ENCODE measurements around the gene SFXN2. TPM values are rescaled to one million over a fixed set of nuclear protein-coding genes. Genes with fewer than 3 reads are reported as not detected.
A peak's percentile ranks its signal among the peaks of the same experiment; 100 is the strongest.

The SFXN2 gene
- total RNA-seq, 1 donor from 2014 or later: 1.6 TPM

- no peak for DNase-seq
- no peaks in the 10 kb centered on the region for H3K36me3 ChIP-seq
- peak overlapping the region; percentile 53 for H3K4me3 ChIP-seq
- H3K27ac ChIP-seq (replicated peaks): peak overlapping the region; percentile 93
- H3K9me3 ChIP-seq (replicated peaks): no peaks in the 10 kb centered on the region
- no peaks in the 10 kb centered on the region for H3K27me3 ChIP-seq (ENCODE audit: low read depth)
- intact Hi-C loops (cut with micrococcal nuclease): no loop called here
- TF ChIP-seq, protein P1, sequence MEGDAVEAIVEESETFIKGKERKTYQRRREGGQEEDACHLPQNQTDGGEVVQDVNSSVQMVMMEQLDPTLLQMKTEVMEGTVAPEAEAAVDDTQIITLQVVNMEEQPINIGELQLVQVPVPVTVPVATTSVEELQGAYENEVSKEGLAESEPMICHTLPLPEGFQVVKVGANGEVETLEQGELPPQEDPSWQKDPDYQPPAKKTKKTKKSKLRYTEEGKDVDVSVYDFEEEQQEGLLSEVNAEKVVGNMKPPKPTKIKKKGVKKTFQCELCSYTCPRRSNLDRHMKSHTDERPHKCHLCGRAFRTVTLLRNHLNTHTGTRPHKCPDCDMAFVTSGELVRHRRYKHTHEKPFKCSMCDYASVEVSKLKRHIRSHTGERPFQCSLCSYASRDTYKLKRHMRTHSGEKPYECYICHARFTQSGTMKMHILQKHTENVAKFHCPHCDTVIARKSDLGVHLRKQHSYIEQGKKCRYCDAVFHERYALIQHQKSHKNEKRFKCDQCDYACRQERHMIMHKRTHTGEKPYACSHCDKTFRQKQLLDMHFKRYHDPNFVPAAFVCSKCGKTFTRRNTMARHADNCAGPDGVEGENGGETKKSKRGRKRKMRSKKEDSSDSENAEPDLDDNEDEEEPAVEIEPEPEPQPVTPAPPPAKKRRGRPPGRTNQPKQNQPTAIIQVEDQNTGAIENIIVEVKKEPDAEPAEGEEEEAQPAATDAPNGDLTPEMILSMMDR (IDR thresholded peaks at IDR 0.05; ENCODE audit: borderline replicate concordance): no peak
- H3K4me1 ChIP-seq: peaks cover 96% of the 10 kb centered on the region
Observed at GRCh38 chr10:102675011-102675665, 39.3 kb upstream of the SFXN2 start.

- no peak for DNase-seq
- Histone ChIP-seq H3K4me1 (peaks cover 89% of the 10 kb centered on the region), H3K9me3 (replicated peaks) (no peaks in the 10 kb centered on the region), H3K27ac (replicated peaks) (peak overlapping the region; percentile 93), H3K36me3 (no peaks in the 10 kb centered on the region), H3K27me3 (ENCODE audit: low read depth) (no peaks in the 10 kb centered on the region), H3K4me3 (no peak overlapping the region)
- TF ChIP-seq, protein P1 (IDR thresholded peaks at IDR 0.05; ENCODE audit: borderline replicate concordance): no peak
- intact Hi-C loops (cut with micrococcal nuclease): no loop called here
Observed at GRCh38 chr10:102675666-102676533, 38.5 kb upstream of the SFXN2 start.

- H3K9me3 ChIP-seq (replicated peaks): no peaks in the 10 kb centered on the region
- peaks cover 4% of the 10 kb centered on the region for H3K36me3 ChIP-seq
- no peaks in the 10 kb centered on the region for H3K27me3 ChIP-seq (ENCODE audit: low read depth)
- peaks cover 80% of the 10 kb centered on the region for H3K4me1 ChIP-seq
- intact Hi-C loops (cut with micrococcal nuclease): no loop called here
- no peak overlapping the region for H3K4me3 ChIP-seq
- TF ChIP-seq, protein P1 (IDR thresholded peaks at IDR 0.05; ENCODE audit: borderline replicate concordance): no peak
- peak overlapping the region; percentile 93 for H3K27ac ChIP-seq (replicated peaks)
- no peak for DNase-seq
Observed at GRCh38 chr10:102676534-102677315, 37.7 kb upstream of the SFXN2 start.

- H3K27ac ChIP-seq (replicated peaks): peak overlapping the region; percentile 93
- no peaks in the 10 kb centered on the region for H3K27me3 ChIP-seq (ENCODE audit: low read depth)
- H3K4me3 ChIP-seq: no peak overlapping the region
- peaks cover 73% of the 10 kb centered on the region for H3K4me1 ChIP-seq
- TF ChIP-seq, protein P1 (IDR thresholded peaks at IDR 0.05; ENCODE audit: borderline replicate concordance): no peak
- H3K9me3 ChIP-seq (replicated peaks): no peaks in the 10 kb centered on the region
- intact Hi-C loops (cut with micrococcal nuclease): no loop called here
- peaks cover 10% of the 10 kb centered on the region for H3K36me3 ChIP-seq
- no peak for DNase-seq
Observed at GRCh38 chr10:102677331-102678067, 36.9 kb upstream of the SFXN2 start.

DNA sequence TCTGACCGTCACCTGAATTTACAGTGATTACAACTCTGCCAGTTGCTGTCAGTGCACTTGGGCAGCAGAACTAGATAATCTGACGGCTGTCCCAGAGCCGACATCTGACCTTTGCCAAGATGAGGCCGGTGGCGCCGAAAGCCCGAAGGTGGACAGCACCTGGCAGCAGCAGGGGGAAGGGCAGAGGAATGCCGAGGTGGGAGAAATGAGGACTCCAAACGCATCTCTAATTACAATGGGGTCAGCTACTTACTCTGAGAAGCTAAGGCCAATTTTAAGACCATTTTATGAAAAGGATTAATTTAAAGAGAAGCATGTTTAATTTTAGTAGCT is 36.4 kb upstream of the SFXN2 start:
- TF ChIP-seq, protein P1 (IDR thresholded peaks at IDR 0.05; ENCODE audit: borderline replicate concordance): no peak
- H3K9me3 ChIP-seq (replicated peaks): no peaks in the 10 kb centered on the region
- intact Hi-C loops (cut with micrococcal nuclease): no loop called here
- H3K36me3 ChIP-seq: peaks cover 16% of the 10 kb centered on the region
- peaks cover 67% of the 10 kb centered on the region for H3K4me1 ChIP-seq
- no peaks in the 10 kb centered on the region for H3K27me3 ChIP-seq (ENCODE audit: low read depth)
- no peak for DNase-seq
- H3K4me3 ChIP-seq: no peak overlapping the region
- H3K27ac ChIP-seq (replicated peaks): peak overlapping the region; percentile 93

All from left ventricle myocardium inferior (tissue), 1 donor.